GM19099 (cell line): ENCODE measurements around the gene AIFM3.
A peak's percentile ranks its signal among the peaks of the same experiment; 100 is the strongest.

Source experiments
- POLR2A ChIP-seq: IDR thresholded peaks from 3 replicates; pipeline ENCODE4 v1.6.1; 2011; ENCODE audit warnings: low read depth; ENCODE audit not compliant: insufficient read length; ENCODE audit errors: extremely low read depth

AIFM3 gene

DNA sequence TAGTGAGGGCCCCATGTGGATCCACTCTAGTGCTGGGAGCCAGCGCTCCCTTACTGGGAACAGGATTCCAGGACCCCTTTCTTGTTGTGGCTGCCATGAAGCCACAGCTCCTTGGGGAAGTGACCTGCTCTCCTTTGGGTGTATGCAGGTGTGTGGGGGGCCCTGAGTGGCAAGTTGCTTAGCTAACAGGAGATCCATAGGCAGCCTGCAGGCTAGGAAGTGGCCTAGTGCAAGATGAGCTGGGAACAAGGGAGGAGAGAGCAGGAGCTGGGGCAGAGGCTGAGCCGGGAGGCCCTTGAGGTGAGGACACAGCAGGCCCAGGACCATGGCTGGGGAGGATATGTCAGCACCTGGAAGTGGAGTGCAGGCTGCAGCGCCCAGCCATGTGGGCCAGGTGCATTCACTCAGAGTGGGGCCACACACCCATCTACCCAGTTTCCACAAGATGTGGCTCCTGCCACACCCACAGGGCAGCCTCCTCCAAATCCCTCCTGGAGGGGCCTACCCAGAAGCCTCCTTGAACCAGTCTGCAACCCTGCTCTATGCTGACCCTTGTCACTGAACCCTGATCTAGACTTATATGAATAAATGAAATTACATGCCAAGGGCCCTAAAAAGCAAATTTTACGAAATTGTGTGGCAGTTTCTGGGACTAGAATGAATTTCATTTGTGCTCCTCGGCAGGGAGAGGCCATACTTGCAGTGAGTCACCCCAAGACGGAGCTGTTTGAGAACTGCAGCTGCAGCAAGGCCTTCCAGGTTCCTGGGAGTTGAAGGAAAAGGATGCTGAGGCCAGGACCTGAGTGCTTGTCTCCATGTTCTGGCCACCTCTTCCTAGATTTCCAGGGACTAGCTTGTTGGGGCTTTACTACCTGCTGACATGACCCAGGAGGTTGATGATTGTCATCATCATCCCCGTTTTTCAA, 31.6 kb downstream of the AIFM3 start:
- no peak for TF ChIP-seq POLR2A

DNA sequence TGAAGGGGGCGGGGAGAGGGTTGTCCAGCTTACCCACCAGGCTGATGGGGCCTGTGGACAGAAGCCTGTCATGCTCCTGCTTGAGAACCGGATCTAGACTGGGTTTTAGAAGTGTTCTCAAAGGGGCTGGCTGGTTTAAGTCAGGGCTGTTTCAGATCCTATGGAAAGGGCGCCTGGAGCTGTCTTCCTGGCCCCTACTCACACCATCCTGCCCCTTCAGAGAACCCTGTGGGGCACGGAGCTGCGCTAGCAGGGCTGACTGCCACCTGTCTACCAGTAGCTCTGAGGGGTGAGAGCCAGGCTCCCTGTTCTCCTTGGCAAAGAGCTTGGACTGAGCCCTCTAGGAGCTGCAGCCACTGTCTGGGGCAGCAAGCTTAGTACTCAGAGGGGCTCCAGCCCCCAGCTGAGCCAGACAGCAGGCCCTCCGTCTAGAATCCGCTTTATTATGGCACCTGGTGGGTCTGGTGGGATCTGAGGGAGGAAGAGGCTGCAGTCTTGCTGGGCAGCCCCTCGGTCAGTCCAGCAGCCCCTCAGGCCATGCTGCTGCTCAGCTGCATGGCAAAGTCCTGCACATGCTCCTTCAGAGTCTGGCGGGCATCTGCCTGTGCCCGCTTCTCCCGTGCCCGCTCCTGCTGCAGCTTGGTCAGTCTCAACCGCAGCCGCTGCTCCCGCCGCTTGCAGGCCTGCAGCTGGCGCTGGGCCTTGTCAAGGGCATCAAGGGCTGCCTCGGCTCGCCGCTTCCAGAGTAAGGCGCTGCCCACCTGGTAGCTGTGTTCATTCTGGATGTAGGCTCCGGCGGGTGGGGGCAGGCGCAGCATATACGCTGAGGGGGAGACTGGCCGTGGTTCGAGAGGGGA, 32.5 kb downstream of the AIFM3 start:
- TF ChIP-seq POLR2A: no peak

GRCh38 chr22:21000207-21000986, 33.3 kb downstream of the AIFM3 start:
- peak; percentile 23 for TF ChIP-seq POLR2A

- TF ChIP-seq POLR2A: no peak
These were observed 34.0 kb downstream of the AIFM3 start for GRCh38 chr22:21000987-21001600.

- TF ChIP-seq POLR2A: peak; percentile 97
These were observed 34.7 kb downstream of the AIFM3 start, which contains the start of gene THAP7 for GRCh38 chr22:21001601-21002325. Gene THAP7, minus strand, starts transcription at chr22:21002118. Its CDS starts 207 bp downstream, at chr22:21001911.

GRCh38 chr22:21003782-21004181, 36.7 kb downstream of the AIFM3 start:
- no peak for TF ChIP-seq POLR2A

DNA sequence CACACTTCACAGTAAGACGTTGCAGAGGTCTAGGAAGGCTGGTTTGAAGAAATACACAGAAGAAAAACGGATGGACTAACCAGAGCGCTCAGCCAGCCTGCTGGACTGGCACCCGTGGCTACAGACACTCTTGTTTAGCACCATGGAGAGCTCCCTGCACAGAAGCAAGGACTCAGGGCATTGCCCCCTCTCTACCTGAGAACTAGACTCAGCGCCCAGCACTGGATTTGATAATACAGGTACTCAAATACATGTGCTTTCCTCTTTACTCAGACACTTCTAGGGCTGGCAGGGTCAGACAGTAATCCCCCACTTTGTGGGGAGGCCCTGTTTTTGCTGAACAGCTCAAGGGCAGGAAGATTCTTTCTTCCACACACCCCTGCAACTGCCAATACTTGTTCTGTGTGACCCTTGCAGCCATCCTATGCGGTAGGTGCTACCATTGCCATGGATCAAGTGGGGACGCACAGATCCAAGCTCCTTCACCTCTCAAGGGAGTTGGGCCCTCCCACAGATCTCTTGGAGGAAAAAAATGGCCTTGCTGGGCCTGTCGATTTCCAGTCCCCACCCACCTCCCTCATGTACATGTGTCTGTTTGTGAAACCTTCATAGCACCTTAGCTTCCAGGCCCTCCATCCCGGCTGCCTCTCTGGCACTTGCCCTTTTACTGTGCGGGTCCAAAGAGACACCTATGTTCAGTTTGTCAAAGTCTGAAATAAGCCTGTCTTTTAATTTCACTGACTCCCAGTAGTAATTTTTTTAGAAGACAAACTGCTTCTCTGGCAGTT, 42.8 kb downstream of the AIFM3 start:
- no peak for TF ChIP-seq POLR2A

- TF ChIP-seq POLR2A: no peak
These were observed 43.5 kb downstream of the AIFM3 start for GRCh38 chr22:21010426-21011113.

DNA sequence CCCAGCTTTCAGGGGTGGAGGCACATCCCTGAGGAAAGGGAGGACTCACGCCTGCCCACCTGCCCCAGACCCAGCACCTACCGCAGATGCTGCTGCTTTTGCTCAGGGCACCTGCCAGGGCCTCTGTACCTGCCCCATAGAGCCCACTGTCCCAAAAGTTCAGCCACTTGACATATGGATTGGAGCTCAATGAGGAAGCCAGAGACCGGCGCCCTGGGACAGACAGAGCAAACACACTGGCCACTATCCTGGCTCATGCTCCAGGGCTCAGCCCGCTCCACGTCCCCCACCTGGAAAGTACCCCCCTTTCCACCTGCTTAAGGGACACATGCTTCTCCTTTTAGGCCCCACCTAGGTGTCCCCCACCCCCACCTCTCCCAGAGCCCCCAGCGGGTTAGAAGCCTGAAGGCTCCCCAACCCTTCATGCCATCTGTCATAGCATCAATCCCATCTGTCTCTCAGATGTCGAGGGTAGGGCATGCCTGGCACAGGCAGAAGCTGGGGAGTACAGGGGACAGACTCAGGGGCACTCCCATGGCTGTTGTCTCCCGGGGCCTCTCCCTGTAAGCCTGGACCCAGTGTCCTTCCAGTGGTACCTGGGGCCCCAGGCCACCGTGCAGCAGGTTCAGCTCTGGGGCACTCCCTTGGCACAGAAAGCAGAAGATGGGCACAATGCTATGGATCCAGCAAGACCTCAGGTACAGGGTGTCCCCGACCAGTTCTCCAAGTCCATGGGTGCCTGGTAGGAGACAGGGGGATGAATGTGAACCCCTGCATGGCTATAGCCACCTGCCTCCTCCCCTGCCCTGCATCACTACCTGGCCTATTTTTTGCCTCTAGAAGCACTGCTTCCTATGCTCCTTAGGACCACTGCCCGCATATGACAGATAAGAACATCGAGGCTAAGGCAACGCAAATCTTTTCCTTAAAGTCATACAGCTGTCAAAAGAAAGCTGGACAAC, 45.7 kb downstream of the AIFM3 start:
- no peak for TF ChIP-seq POLR2A

GRCh38 chr22:21013657-21014201, 46.7 kb downstream of the AIFM3 start:
- no peak for TF ChIP-seq POLR2A

- TF ChIP-seq POLR2A: peak; percentile 44
These were observed 47.2 kb downstream of the AIFM3 start for GRCh38 chr22:21014202-21014725.
